ENCODE measurements around the gene MCCC2. TPM values are rescaled to one million over a fixed set of nuclear protein-coding genes. Genes with fewer than 3 reads are reported as not detected.

The MCCC2 gene
- total and polyA plus RNA-seq, 2 experiments from 2014 or later = 47.2 to 59.9 TPM

GRCh38 chr5:71695595-71695994, 108.5 kb downstream of the MCCC2 start:
- DNase-seq (ENCODE audit: low read depth in 1 of 2, low spot score in 1 of 2) = peak in 1 of 2 donors; percentile 9
- TF ChIP-seq, protein P1, sequence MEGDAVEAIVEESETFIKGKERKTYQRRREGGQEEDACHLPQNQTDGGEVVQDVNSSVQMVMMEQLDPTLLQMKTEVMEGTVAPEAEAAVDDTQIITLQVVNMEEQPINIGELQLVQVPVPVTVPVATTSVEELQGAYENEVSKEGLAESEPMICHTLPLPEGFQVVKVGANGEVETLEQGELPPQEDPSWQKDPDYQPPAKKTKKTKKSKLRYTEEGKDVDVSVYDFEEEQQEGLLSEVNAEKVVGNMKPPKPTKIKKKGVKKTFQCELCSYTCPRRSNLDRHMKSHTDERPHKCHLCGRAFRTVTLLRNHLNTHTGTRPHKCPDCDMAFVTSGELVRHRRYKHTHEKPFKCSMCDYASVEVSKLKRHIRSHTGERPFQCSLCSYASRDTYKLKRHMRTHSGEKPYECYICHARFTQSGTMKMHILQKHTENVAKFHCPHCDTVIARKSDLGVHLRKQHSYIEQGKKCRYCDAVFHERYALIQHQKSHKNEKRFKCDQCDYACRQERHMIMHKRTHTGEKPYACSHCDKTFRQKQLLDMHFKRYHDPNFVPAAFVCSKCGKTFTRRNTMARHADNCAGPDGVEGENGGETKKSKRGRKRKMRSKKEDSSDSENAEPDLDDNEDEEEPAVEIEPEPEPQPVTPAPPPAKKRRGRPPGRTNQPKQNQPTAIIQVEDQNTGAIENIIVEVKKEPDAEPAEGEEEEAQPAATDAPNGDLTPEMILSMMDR (IDR thresholded peaks at IDR 0.05; ENCODE audit: low read depth, low read length) = no peak
- Histone ChIP-seq H3K36me3 (no peaks in the 10 kb centered on the region), H3K27me3 (no peaks in the 10 kb centered on the region), H3K27ac (no peak overlapping the region), H3K4me1 (ENCODE audit: low read depth) (peaks cover 7% of the 10 kb centered on the region), H3K9me3 (ENCODE audit: low read depth) (no peaks in the 10 kb centered on the region), H3K4me3 (no peak overlapping the region)

GRCh38 chr5:71697967-71698366, 110.8 kb downstream of the MCCC2 start:
- Histone ChIP-seq H3K36me3 (no peaks in the 10 kb centered on the region), H3K27me3 (no peaks in the 10 kb centered on the region), H3K27ac (no peak overlapping the region), H3K9me3 (ENCODE audit: low read depth) (no peaks in the 10 kb centered on the region), H3K4me1 (ENCODE audit: low read depth) (peaks cover 7% of the 10 kb centered on the region), H3K4me3 (no peak overlapping the region)
- TF ChIP-seq, protein P1 (IDR thresholded peaks at IDR 0.05; ENCODE audit: low read depth, low read length) = peak; percentile 51
- DNase-seq (ENCODE audit: low read depth in 1 of 2, low spot score in 1 of 2) = no peak

DNA sequence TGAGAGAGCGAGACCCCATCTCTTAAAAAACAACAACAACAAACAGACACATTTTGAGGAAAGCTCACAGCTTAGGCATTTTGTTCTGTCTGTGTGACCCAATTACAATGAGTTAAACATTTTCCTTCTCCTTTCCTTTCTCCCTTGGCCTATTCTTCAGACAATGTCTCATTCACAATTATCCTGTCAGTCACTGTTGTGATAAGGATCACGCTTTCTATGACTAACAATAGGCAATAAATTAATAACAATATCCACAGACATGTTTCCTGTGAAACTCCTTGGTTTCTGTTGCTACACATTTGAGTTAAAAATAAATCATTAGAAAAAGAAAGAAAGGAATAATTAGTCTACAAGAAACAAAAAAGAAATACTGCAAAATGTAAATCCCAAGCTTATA, 112.1 kb downstream of the MCCC2 start:
- Histone ChIP-seq H3K27ac (no peak overlapping the region), H3K9me3 (ENCODE audit: low read depth) (no peaks in the 10 kb centered on the region), H3K4me1 (ENCODE audit: low read depth) (peaks cover 6% of the 10 kb centered on the region), H3K36me3 (no peaks in the 10 kb centered on the region), H3K27me3 (no peaks in the 10 kb centered on the region), H3K4me3 (no peak overlapping the region)
- no peak for DNase-seq (ENCODE audit: low read depth in 1 of 2, low spot score in 1 of 2)
- TF ChIP-seq, protein P1 (IDR thresholded peaks at IDR 0.05; ENCODE audit: low read depth, low read length) = no peak

- TF ChIP-seq, protein P1 (IDR thresholded peaks at IDR 0.05; ENCODE audit: low read depth, low read length) = no peak
- no peaks in the 10 kb centered on the region for H3K9me3 ChIP-seq (ENCODE audit: low read depth)
- H3K4me3 ChIP-seq = no peak overlapping the region
- no peak overlapping the region for H3K27ac ChIP-seq
- no peaks in the 10 kb centered on the region for H3K36me3 ChIP-seq
- DNase-seq (ENCODE audit: low read depth in 1 of 2, low spot score in 1 of 2) = no peak
- no peaks in the 10 kb centered on the region for H3K27me3 ChIP-seq
- H3K4me1 ChIP-seq (ENCODE audit: low read depth) = peaks cover 5% of the 10 kb centered on the region
Measured at GRCh38 chr5:71699751-71700150, 112.6 kb downstream of the MCCC2 start.

GRCh38 chr5:71700803-71701202, 113.7 kb downstream of the MCCC2 start:
- no peak for DNase-seq (ENCODE audit: low read depth in 1 of 2, low spot score in 1 of 2)
- TF ChIP-seq, protein P1 (IDR thresholded peaks at IDR 0.05; ENCODE audit: low read depth, low read length) = no peak
- Histone ChIP-seq H3K27me3 (no peaks in the 10 kb centered on the region), H3K36me3 (no peaks in the 10 kb centered on the region), H3K4me1 (ENCODE audit: low read depth) (peaks cover 5% of the 10 kb centered on the region), H3K9me3 (ENCODE audit: low read depth) (no peaks in the 10 kb centered on the region), H3K4me3 (no peak overlapping the region), H3K27ac (no peak overlapping the region)

DNA sequence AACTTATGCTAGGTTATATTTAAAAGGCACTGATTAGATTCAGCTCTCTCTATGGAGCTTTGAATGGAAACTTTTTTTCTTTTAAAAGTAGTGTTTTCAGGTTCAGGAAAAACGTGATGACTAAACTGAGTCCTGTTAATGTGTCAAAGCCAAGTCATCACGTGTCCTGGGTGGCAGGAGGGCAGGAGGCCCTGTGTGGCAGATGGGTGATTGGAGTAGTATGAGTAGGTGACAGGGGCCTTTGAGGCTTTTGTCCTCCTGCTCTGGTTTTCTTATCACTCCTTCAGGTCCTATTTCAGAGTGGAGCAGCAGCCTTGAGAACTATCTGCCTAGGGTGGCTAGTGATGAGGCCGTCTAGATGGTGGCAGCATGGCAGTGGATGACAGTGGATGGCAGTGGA, 114.3 kb downstream of the MCCC2 start:
- Histone ChIP-seq H3K4me1 (ENCODE audit: low read depth) (peaks cover 5% of the 10 kb centered on the region), H3K9me3 (ENCODE audit: low read depth) (no peaks in the 10 kb centered on the region), H3K36me3 (no peaks in the 10 kb centered on the region), H3K27ac (no peak overlapping the region), H3K27me3 (no peaks in the 10 kb centered on the region), H3K4me3 (no peak overlapping the region)
- TF ChIP-seq, protein P1 (IDR thresholded peaks at IDR 0.05; ENCODE audit: low read depth, low read length) = no peak
- DNase-seq (ENCODE audit: low read depth in 1 of 2, low spot score in 1 of 2) = no peak
